ENCODE measurements around the gene RHOXF1.

DNA sequence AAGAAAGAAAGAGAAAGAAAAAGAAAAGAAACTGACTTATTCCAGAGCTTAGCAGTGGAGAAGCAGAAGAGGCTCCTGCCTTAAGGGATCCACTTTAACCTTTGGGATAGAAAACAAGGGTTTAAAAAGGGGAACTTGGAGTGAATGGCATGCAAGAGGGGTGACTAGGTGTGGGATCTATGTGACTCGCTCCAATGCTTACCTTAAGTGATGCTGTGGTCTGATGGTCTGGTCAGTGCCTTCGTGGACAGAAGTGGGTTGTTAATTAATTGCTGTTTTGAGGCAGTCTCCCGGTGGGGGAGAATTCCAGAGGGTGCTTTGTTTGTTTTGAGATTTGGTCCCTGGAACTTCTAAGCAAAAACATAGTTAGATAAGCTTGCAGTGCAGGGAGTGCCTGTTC is 21.1 kb upstream of the RHOXF1 start:
- TF ChIP-seq, protein P1, sequence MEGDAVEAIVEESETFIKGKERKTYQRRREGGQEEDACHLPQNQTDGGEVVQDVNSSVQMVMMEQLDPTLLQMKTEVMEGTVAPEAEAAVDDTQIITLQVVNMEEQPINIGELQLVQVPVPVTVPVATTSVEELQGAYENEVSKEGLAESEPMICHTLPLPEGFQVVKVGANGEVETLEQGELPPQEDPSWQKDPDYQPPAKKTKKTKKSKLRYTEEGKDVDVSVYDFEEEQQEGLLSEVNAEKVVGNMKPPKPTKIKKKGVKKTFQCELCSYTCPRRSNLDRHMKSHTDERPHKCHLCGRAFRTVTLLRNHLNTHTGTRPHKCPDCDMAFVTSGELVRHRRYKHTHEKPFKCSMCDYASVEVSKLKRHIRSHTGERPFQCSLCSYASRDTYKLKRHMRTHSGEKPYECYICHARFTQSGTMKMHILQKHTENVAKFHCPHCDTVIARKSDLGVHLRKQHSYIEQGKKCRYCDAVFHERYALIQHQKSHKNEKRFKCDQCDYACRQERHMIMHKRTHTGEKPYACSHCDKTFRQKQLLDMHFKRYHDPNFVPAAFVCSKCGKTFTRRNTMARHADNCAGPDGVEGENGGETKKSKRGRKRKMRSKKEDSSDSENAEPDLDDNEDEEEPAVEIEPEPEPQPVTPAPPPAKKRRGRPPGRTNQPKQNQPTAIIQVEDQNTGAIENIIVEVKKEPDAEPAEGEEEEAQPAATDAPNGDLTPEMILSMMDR (conservative IDR thresholded peaks at IDR 0.05; ENCODE audit: low read length): no peak
- TF ChIP-seq EZH2phosphoT487 (IDR thresholded peaks at IDR 0.05; ENCODE audit: borderline replicate concordance): no peak

Data from Loucy (cell line).